K562 (cell line): ENCODE data around the gene TRIO. TPM values are rescaled to one million over a fixed set of nuclear protein-coding genes. Genes with fewer than 3 reads are reported as not detected.

Experiments used
- C11orf30 ChIP-seq: fragments of 450-650 bp; IDR thresholded peaks from 2 replicates; pipeline ENCODE4 v1.6.1; 2016; ENCODE audit warnings: low read depth, mild to moderate bottlenecking
- CBFA2T3 ChIP-seq: fragments of 450-650 bp; IDR thresholded peaks from 2 replicates; pipeline ENCODE4 v1.6.1; 2017
- CBX3 ChIP-seq, 2 experiments: IDR thresholded peaks; 1 replicate in 1 of 2; 2 replicates in 1 of 2; pipeline ENCODE4 v1.6.1; 2012; ENCODE audit warnings: inconsistent platforms in 2 of 2, low read length in 2 of 2, borderline replicate concordance in 1 of 2, control low read depth in 1 of 2
- CREM ChIP-seq: IDR thresholded peaks from 2 replicates; pipeline ENCODE4 v1.6.1; 2014; ENCODE audit warnings: antibody characterized with exemption, low read depth
- E2F6 ChIP-seq, 2 experiments: IDR thresholded peaks; 2 replicates each; pipeline ENCODE4 v1.6.1; 2011; ENCODE audit warnings: borderline replicate concordance in 1 of 2, control low read depth in 1 of 2, low read depth in 1 of 2, low read length in 1 of 2, mild to moderate bottlenecking in 1 of 2, mixed read lengths in 1 of 2, moderate library complexity in 1 of 2; ENCODE audit not compliant: insufficient read depth in 1 of 2, insufficient read length in 1 of 2, poor library complexity in 1 of 2, severe bottlenecking in 1 of 2; ENCODE audit errors: extremely low read depth in 1 of 2
- EGR1 ChIP-seq: fragments of 450-650 bp; conservative IDR thresholded peaks from 2 replicates; pipeline ENCODE4 v1.6.1; 2017; ENCODE audit warnings: mild to moderate bottlenecking
- FOXK2 ChIP-seq, 2 experiments: fragments of 450-650 bp; IDR thresholded peaks in 1 of 2; conservative IDR thresholded peaks in 1 of 2; 2 replicates each; pipeline ENCODE4 v1.6.1; 2016; ENCODE audit warnings: low read depth in 2 of 2, mild to moderate bottlenecking in 1 of 2
- GATA2 ChIP-seq: sonication (generic); formaldehyde crosslinking; IDR thresholded peaks from 2 replicates; pipeline ENCODE4 v1.4.0; 2020; ENCODE audit warnings: mild to moderate bottlenecking, missing genetic modification reagents
- HDAC1 ChIP-seq, 2 experiments: fragments of 450-650 bp; IDR thresholded peaks; 2 replicates each; pipeline ENCODE4 v1.6.1; 2016 to 2017; ENCODE audit warnings: inconsistent platforms in 1 of 2, mild to moderate bottlenecking in 1 of 2, moderate library complexity in 1 of 2
- KDM1A ChIP-seq, 2 experiments: fragments of 450-650 bp; IDR thresholded peaks; 2 replicates each; pipeline ENCODE4 v1.6.1; 2016; ENCODE audit warnings: mild to moderate bottlenecking in 2 of 2
- MAFF ChIP-seq: IDR thresholded peaks from 2 replicates; pipeline ENCODE4 v1.6.1; 2012; ENCODE audit warnings: low read length, improper control_type of control experiment
- MBD2 ChIP-seq: sonication (generic); IDR thresholded peaks from 2 replicates; pipeline ENCODE4 v1.6.1; 2016; ENCODE audit warnings: low read depth, borderline replicate concordance
- MEIS2 ChIP-seq: fragments of 450-650 bp; IDR thresholded peaks from 2 replicates; pipeline ENCODE4 v1.6.1; 2014; ENCODE audit warnings: mild to moderate bottlenecking; ENCODE audit not compliant: partially characterized antibody
- MNT ChIP-seq, 2 experiments: fragments of 450-650 bp; conservative IDR thresholded peaks; 2 replicates each; pipeline ENCODE4 v1.6.1; 2017; ENCODE audit warnings: mild to moderate bottlenecking in 2 of 2, moderate library complexity in 2 of 2
- MTA3 ChIP-seq: fragments of 450-650 bp; formaldehyde crosslinking; IDR thresholded peaks from 2 replicates; pipeline ENCODE4 v1.6.1; 2017; ENCODE audit warnings: mild to moderate bottlenecking, borderline replicate concordance
- NEUROD1 ChIP-seq: fragments of 150-350 bp; IDR thresholded peaks from 2 replicates; pipeline ENCODE4 v1.6.1; 2014; ENCODE audit warnings: borderline replicate concordance, low read length, low read depth; ENCODE audit not compliant: partially characterized antibody
- PHB2 ChIP-seq: fragments of 450-650 bp; IDR thresholded peaks from 2 replicates; pipeline ENCODE4 v1.6.1; 2017; ENCODE audit warnings: low read depth
- SOX6 ChIP-seq: fragments of 450-650 bp; IDR thresholded peaks from 2 replicates; pipeline ENCODE4 v1.6.1; 2014; ENCODE audit warnings: mild to moderate bottlenecking
- SRSF7 ChIP-seq: fragments of 200-400 bp; formaldehyde crosslinking; optimal IDR thresholded peaks from 2 replicates; pipeline ENCODE3; 2017; ENCODE audit warnings: mild to moderate bottlenecking, low read depth, low read length
- TFE3 ChIP-seq: fragments of 450-650 bp; formaldehyde crosslinking; IDR thresholded peaks from 2 replicates; pipeline ENCODE4 v1.4.0; 2020; ENCODE audit warnings: mild to moderate bottlenecking, mixed read lengths
- TOE1 ChIP-seq, 2 experiments: fragments of 450-650 bp in 1 of 2; sonication (generic) in 1 of 2; formaldehyde crosslinking in 1 of 2; IDR thresholded peaks; 2 replicates each; pipeline versions ENCODE4 v1.7.1 to v1.8.0; 2016 to 2022; ENCODE audit warnings: borderline replicate concordance in 2 of 2, mild to moderate bottlenecking in 2 of 2, antibody characterized with exemption in 1 of 2, inconsistent platforms in 1 of 2, low read depth in 1 of 2, missing genetic modification reagents in 1 of 2, moderate library complexity in 1 of 2
- ZNF24 ChIP-seq: fragments of 450-650 bp; IDR thresholded peaks from 2 replicates; pipeline ENCODE4 v1.6.1; 2016
- ZNF785 ChIP-seq: fragments of 250-450 bp; sonication (Bioruptor Pico); IDR thresholded peaks from 2 replicates; pipeline ENCODE4 v1.4.0; 2020; ENCODE audit warnings: mild to moderate bottlenecking
- polyA plus RNA-seq, 8 experiments: library from polyadenylated mRNA; depleted of rRNA in 4 of 8; stranded (reverse) in 5 of 8; unstranded in 3 of 8; fragments of >200 nt; fragmentation: Nextera tagmentation in 2 of 8; fragmentation: Illumina TruSeq in 1 of 8; extraction: Ambion mirVana in 2 of 8; extraction: Trizol in 1 of 8; gene quantifications; 2 replicates each; pipeline versions ENCODE4 v1.2.1 to v1.2.3, GENCODE V29; 2011 to 2014; ENCODE audit warnings: inconsistent platforms in 1 of 8, missing spikeins in 1 of 8
- total RNA-seq, 7 experiments: library from RNA; depleted of rRNA in 6 of 7; stranded (reverse); fragments of >200 nt in 6 of 7; fragmentation: Illumina TruSeq in 2 of 7; extraction: Trizol in 2 of 7; gene quantifications; 2 replicates each; pipeline versions ENCODE4 v1.2.1 to v1.2.3, GENCODE V29; 2011 to 2021; ENCODE audit warnings: low replicate concordance in 1 of 7

Gene TRIO
- total and polyA plus RNA-seq, 9 of the 15 experiments (the other 6 are each of a cell fraction or from before 2014, with no cell fraction given) = 0.24 to 5.0 (median 1.1) TPM

- TF ChIP-seq MAFF = 0 out of 2 replicates have a peak, but pooled peaks have one; percentile 34
- peak; percentile 88 for TF ChIP-seq C11orf30
- TF ChIP-seq SOX6 = peak; percentile 69; the same call in 1 of the 2 replicates
- peak; percentile 52; the same call in 1 of the 2 replicates for TF ChIP-seq CBFA2T3
- TF ChIP-seq ZNF24 = no peak
- TF ChIP-seq FOXK2 (conservative IDR thresholded peaks at IDR 0.05 in 1 of 2, IDR thresholded peaks at IDR 0.05 in 1 of 2; ENCODE audit: low read depth in 2 of 2) = peak; percentile 42 to 43; a peak in 1 of 4 replicates
- TF ChIP-seq ZNF785 (CRISPR knock-in tag) = no peak
- TF ChIP-seq TOE1 (IDR thresholded peaks at IDR 0.05; ENCODE audit: borderline replicate concordance) = peak; percentile 45; the same call in 1 of the 2 replicates
- TF ChIP-seq TOE1 (CRISPR knock-in tag; IDR thresholded peaks at IDR 0.05; ENCODE audit: borderline replicate concordance, low read depth) = no peak
- TF ChIP-seq PHB2 = no peak
- TF ChIP-seq KDM1A (IDR thresholded peaks at IDR 0.05) = peak; percentile 56 to 65; a peak in 2 of 4 replicates
- peak; percentile 70 for TF ChIP-seq MEIS2
- TF ChIP-seq CBX3 (IDR thresholded peaks at IDR 0.05; ENCODE audit: borderline replicate concordance in 1 of 2, low read length in 2 of 2) = peak in 1 of 2 experiments; percentile 85; a peak in 1 of 3 replicates
- TF ChIP-seq EGR1 = peak; percentile 73
- TF ChIP-seq E2F6 (IDR thresholded peaks at IDR 0.05; ENCODE audit: borderline replicate concordance in 1 of 2, extremely low read depth in 1 of 2, insufficient read depth in 1 of 2, insufficient read length in 1 of 2, low read depth in 1 of 2, low read length in 1 of 2, poor library complexity in 1 of 2, severe bottlenecking in 1 of 2) = peak in 1 of 2 experiments; percentile 45
- no peak for TF ChIP-seq NEUROD1
- TF ChIP-seq TFE3 = peak; percentile 25; the same call in 1 of the 2 replicates
- peak; percentile 75 for TF ChIP-seq MTA3
- peak; percentile 42; the same call in 1 of the 2 replicates for TF ChIP-seq CREM
- TF ChIP-seq GATA2 (CRISPR knock-in tag) = peak; percentile 76
- TF ChIP-seq MBD2 = 0 out of 2 replicates have a peak, but pooled peaks have one; percentile 36
- TF ChIP-seq MNT (conservative IDR thresholded peaks at IDR 0.05) = peak; percentile 34 to 70; a peak in 2 of 4 replicates
- TF ChIP-seq HDAC1 (IDR thresholded peaks at IDR 0.05) = peak in 1 of 2 experiments; percentile 73; a peak in 2 of 4 replicates
- no peak for TF ChIP-seq SRSF7
Measured at GRCh38 chr5:14267991-14268708, 125.0 kb downstream of the TRIO start (continued).
